ENCODE measurements around the gene CSRP3. TPM values are rescaled to one million over a fixed set of nuclear protein-coding genes. Genes with fewer than 3 reads are reported as not detected.

The CSRP3 gene
- total and polyA plus RNA-seq, 2 donors (not counting 1 experiment from before 2014, with no cell fraction given), result not detected

DNA sequence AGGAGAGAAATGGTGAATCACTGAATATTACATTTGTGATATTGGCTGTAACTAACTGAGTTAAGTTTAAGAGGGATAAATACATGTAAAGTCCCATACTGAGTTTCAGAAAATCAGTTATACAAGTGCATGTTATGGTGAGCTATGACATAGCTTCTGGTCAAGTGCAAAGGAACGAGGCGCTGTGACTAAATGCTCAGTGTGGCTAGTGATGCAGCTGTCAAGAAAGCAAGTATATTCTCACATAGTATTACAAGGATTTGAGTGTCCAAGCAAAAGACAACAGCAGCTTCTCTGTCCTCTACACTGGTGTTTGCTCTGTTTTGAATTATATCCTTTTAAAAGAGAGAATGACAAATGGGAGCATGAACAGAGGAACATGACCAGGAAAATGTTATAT lies 40.1 kb downstream of the CSRP3 start:
- Histone ChIP-seq H3K9me3 (ENCODE audit: control insufficient read depth, insufficient read depth, low read depth, low read length) (no peaks in the 10 kb centered on the region), H3K27me3 (ENCODE audit: control insufficient read depth, insufficient read depth, low read length) (no peaks in the 10 kb centered on the region), H3K4me2 (ENCODE audit: extremely low read depth, insufficient read depth, low read length) (no peak overlapping the region), H3K4me3 (replicated peaks in 1 of 4; ENCODE audit: control extremely low read depth in 1 of 4, insufficient read depth in 1 of 4, low read depth in 3 of 4, low read length in 4 of 4) (no peak overlapping the region), H3K9ac (ENCODE audit: insufficient read depth, low read length) (no peak overlapping the region), H3K79me2 (ENCODE audit: control insufficient read depth, insufficient read depth, low read length) (no peaks in the 10 kb centered on the region), H3K27ac (ENCODE audit: insufficient read depth, low read length) (no peak overlapping the region), H3K36me3 (ENCODE audit: control insufficient read depth, insufficient read depth, low read length) (no peaks in the 10 kb centered on the region), H2AFZ (ENCODE audit: low read length) (no peak overlapping the region), H4K20me1 (ENCODE audit: control insufficient read depth, extremely low read depth, insufficient read depth, low read length) (no peaks in the 10 kb centered on the region), H3K4me1 (ENCODE audit: control insufficient read depth, extremely low read depth, insufficient read depth, low read length) (no peaks in the 10 kb centered on the region)
- TF ChIP-seq, protein P1, sequence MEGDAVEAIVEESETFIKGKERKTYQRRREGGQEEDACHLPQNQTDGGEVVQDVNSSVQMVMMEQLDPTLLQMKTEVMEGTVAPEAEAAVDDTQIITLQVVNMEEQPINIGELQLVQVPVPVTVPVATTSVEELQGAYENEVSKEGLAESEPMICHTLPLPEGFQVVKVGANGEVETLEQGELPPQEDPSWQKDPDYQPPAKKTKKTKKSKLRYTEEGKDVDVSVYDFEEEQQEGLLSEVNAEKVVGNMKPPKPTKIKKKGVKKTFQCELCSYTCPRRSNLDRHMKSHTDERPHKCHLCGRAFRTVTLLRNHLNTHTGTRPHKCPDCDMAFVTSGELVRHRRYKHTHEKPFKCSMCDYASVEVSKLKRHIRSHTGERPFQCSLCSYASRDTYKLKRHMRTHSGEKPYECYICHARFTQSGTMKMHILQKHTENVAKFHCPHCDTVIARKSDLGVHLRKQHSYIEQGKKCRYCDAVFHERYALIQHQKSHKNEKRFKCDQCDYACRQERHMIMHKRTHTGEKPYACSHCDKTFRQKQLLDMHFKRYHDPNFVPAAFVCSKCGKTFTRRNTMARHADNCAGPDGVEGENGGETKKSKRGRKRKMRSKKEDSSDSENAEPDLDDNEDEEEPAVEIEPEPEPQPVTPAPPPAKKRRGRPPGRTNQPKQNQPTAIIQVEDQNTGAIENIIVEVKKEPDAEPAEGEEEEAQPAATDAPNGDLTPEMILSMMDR (conservative IDR thresholded peaks at IDR 0.05 in 1 of 2, IDR thresholded peaks at IDR 0.05 in 1 of 2; ENCODE audit: low read depth in 1 of 2, low read length in 2 of 2), result no peak
- no peak for TF ChIP-seq EZH2 (IDR thresholded peaks at IDR 0.05; ENCODE audit: low read length, missing control alignments)
- DNase-seq (ENCODE audit: low read depth in 2 of 2), result no peak

DNA sequence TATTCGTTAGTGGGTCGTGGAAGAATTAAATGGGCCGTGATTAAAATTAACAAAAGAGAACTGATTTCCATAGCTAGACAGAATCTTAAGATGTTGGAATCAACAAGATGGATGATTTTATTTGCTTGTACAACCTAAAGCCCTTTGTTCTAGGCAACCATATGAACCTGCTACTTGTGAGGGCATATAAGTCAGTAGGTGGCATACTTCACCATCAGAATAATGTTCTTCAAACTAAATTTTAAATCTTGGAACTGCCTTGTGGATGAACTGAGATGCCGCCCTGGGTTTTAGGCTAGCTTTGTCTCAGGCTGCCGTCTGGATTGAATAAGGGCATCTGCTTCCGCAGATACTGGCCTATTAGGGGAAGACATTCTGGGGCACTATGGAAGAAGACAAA lies 40.9 kb downstream of the CSRP3 start:
- TF ChIP-seq, protein P1 (conservative IDR thresholded peaks at IDR 0.05 in 1 of 2, IDR thresholded peaks at IDR 0.05 in 1 of 2; ENCODE audit: low read depth in 1 of 2, low read length in 2 of 2), result no peak
- no peak for TF ChIP-seq EZH2 (IDR thresholded peaks at IDR 0.05; ENCODE audit: low read length, missing control alignments)
- Histone ChIP-seq H3K9me3 (ENCODE audit: control insufficient read depth, insufficient read depth, low read depth, low read length) (no peaks in the 10 kb centered on the region), H2AFZ (ENCODE audit: low read length) (no peak overlapping the region), H3K4me2 (ENCODE audit: extremely low read depth, insufficient read depth, low read length) (no peak overlapping the region), H3K79me2 (ENCODE audit: control insufficient read depth, insufficient read depth, low read length) (no peaks in the 10 kb centered on the region), H3K4me1 (ENCODE audit: control insufficient read depth, extremely low read depth, insufficient read depth, low read length) (no peaks in the 10 kb centered on the region), H3K27me3 (ENCODE audit: control insufficient read depth, insufficient read depth, low read length) (no peaks in the 10 kb centered on the region), H3K9ac (ENCODE audit: insufficient read depth, low read length) (no peak overlapping the region), H3K27ac (ENCODE audit: insufficient read depth, low read length) (no peak overlapping the region), H4K20me1 (ENCODE audit: control insufficient read depth, extremely low read depth, insufficient read depth, low read length) (no peaks in the 10 kb centered on the region), H3K36me3 (ENCODE audit: control insufficient read depth, insufficient read depth, low read length) (no peaks in the 10 kb centered on the region), H3K4me3 (replicated peaks in 1 of 4; ENCODE audit: control extremely low read depth in 1 of 4, insufficient read depth in 1 of 4, low read depth in 3 of 4, low read length in 4 of 4) (no peak overlapping the region)
- peak; percentile 2 to 5 for DNase-seq (ENCODE audit: low read depth in 2 of 2)

DNA sequence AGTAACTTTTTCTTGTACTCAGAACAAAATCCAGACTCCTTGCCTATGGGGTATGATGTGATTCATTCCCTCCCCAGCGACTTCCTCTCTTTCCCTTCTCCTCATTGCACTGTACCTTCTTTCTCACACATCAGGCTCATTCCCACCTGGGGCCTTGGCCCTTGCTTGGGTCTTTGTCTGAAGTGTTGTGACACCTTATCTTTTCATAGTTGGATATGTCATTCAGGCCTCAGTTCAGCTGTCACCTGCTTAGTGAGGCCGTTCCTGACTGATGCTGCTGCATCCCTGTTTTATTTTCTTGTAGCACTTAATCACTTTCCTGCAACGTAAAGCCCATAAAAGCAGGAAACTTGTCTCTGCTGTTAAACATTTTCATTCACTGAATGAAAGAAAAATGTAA lies 44.9 kb downstream of the CSRP3 start:
- H3K4me3 ChIP-seq (replicated peaks in 1 of 4; ENCODE audit: control extremely low read depth in 1 of 4, insufficient read depth in 1 of 4, low read depth in 3 of 4, low read length in 4 of 4), result no peak overlapping the region
- no peaks in the 10 kb centered on the region for H3K9me3 ChIP-seq (ENCODE audit: control insufficient read depth, insufficient read depth, low read depth, low read length)
- H3K9ac ChIP-seq (ENCODE audit: insufficient read depth, low read length), result no peak overlapping the region
- no peaks in the 10 kb centered on the region for H3K36me3 ChIP-seq (ENCODE audit: control insufficient read depth, insufficient read depth, low read length)
- H4K20me1 ChIP-seq (ENCODE audit: control insufficient read depth, extremely low read depth, insufficient read depth, low read length), result no peaks in the 10 kb centered on the region
- H3K27me3 ChIP-seq (ENCODE audit: control insufficient read depth, insufficient read depth, low read length), result no peaks in the 10 kb centered on the region
- no peak overlapping the region for H3K4me2 ChIP-seq (ENCODE audit: extremely low read depth, insufficient read depth, low read length)
- no peaks in the 10 kb centered on the region for H3K79me2 ChIP-seq (ENCODE audit: control insufficient read depth, insufficient read depth, low read length)
- no peak for TF ChIP-seq EZH2 (IDR thresholded peaks at IDR 0.05; ENCODE audit: low read length, missing control alignments)
- TF ChIP-seq, protein P1 (conservative IDR thresholded peaks at IDR 0.05 in 1 of 2, IDR thresholded peaks at IDR 0.05 in 1 of 2; ENCODE audit: low read depth in 1 of 2, low read length in 2 of 2), result no peak
- no peak overlapping the region for H2AFZ ChIP-seq (ENCODE audit: low read length)
- DNase-seq (ENCODE audit: low read depth in 2 of 2), result no peak
- H3K4me1 ChIP-seq (ENCODE audit: control insufficient read depth, extremely low read depth, insufficient read depth, low read length), result no peaks in the 10 kb centered on the region
- H3K27ac ChIP-seq (ENCODE audit: insufficient read depth, low read length), result no peak overlapping the region

All from fibroblast of lung (primary cell).